NT2/D1 (cell line): ENCODE measurements around the gene MSX1.

Experiments
- DNase-seq: peaks from one replicate; pipeline ENCODE4 v3.0.0-alpha.2; 2011; ENCODE audit warnings: low read depth, low spot score
- H3K27me3 ChIP-seq: 2 replicates; pipeline ENCODE4 v1.6.0; 2011; ENCODE audit warnings: mild to moderate bottlenecking; ENCODE audit not compliant: insufficient read length, insufficient read depth
- H3K36me3 ChIP-seq: 2 replicates; pipeline ENCODE4 v1.6.1; 2011; ENCODE audit warnings: mild to moderate bottlenecking, low read length, mixed read lengths; ENCODE audit not compliant: insufficient read depth, insufficient read length
- H3K4me1 ChIP-seq: 2 replicates; pipeline ENCODE4 v1.5.1; 2011; ENCODE audit not compliant: insufficient read depth, insufficient read length
- H3K4me3 ChIP-seq: 2 replicates; pipeline ENCODE4 v1.5.1; 2011; ENCODE audit warnings: low read depth; ENCODE audit not compliant: insufficient read length
- H3K9ac ChIP-seq: 2 replicates; pipeline ENCODE4 v1.6.0; 2011; ENCODE audit warnings: low read depth; ENCODE audit not compliant: insufficient read length
- H3K9me3 ChIP-seq: 2 replicates; pipeline ENCODE4 v1.5.1; 2011; ENCODE audit warnings: mild to moderate bottlenecking, low read length; ENCODE audit not compliant: insufficient read depth
- SUZ12 ChIP-seq: IDR thresholded peaks from 2 replicates; pipeline ENCODE4 v1.6.1; 2011; ENCODE audit not compliant: insufficient read length, insufficient read depth; ENCODE audit errors: extremely low read depth
- YY1 ChIP-seq: IDR thresholded peaks from 2 replicates; pipeline ENCODE4 v1.6.1; 2011; ENCODE audit not compliant: insufficient read length, insufficient read depth
- ZNF274 ChIP-seq: IDR thresholded peaks from 2 replicates; pipeline ENCODE4 v1.6.1; 2011; ENCODE audit warnings: mild to moderate bottlenecking, low read depth, low read length

The MSX1 gene

DNA sequence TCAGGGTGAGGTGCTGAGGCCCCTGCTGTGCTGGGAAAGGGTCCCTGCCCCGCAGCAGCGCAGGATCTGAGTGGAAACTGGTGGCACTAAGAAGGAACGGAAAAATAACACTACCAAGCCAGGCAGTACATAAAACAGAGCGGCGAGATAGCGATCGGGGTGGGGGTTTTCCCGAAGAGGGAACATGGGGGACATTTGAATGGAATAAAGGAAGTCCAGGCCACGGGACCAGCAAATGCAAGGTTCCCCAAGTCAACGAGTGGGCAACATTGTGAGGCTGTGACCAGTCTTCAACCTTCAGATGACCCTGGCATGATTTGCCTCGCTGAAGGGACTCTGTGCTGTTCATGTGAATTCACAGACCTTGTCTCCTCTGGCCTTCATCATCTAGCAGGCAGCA is 13.7 kb downstream of the MSX1 start:
- peaks cover 91% of the 10 kb centered on the region for H3K27me3 ChIP-seq
- no peak for DNase-seq
- no peaks in the 10 kb centered on the region for H3K9me3 ChIP-seq
- H3K4me3 ChIP-seq, result no peak overlapping the region
- peaks cover 27% of the 10 kb centered on the region for H3K4me1 ChIP-seq
- TF ChIP-seq ZNF274 (no peak), SUZ12 (no peak), YY1 (no peak)
- no peaks in the 10 kb centered on the region for H3K36me3 ChIP-seq
- H3K9ac ChIP-seq, result no peak overlapping the region

DNA sequence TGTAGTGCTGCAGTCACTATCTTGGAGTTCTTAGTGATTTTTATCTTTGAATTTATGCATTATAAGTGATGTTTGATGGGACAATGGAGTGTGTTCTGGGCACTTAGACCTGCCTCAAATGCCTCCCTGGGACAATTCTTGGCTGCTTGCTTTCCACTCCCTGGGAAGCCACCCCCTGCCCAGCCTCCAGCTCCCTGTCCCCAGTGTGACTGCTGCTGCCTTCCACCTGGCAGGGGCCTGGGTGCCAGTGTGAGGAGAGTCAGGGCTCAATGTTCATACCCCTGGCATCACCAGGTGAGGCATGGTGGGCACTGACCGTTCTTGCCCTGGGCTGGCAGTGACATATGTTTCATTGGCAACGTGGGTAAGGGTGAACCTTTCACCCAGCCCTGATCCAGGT is 14.8 kb downstream of the MSX1 start:
- no peak overlapping the region for H3K4me3 ChIP-seq
- peaks cover 24% of the 10 kb centered on the region for H3K4me1 ChIP-seq
- TF ChIP-seq SUZ12 (no peak), YY1 (no peak), ZNF274 (no peak)
- H3K9me3 ChIP-seq, result no peaks in the 10 kb centered on the region
- DNase-seq, result no peak
- peaks cover 86% of the 10 kb centered on the region for H3K27me3 ChIP-seq
- no peak overlapping the region for H3K9ac ChIP-seq
- no peaks in the 10 kb centered on the region for H3K36me3 ChIP-seq

DNA sequence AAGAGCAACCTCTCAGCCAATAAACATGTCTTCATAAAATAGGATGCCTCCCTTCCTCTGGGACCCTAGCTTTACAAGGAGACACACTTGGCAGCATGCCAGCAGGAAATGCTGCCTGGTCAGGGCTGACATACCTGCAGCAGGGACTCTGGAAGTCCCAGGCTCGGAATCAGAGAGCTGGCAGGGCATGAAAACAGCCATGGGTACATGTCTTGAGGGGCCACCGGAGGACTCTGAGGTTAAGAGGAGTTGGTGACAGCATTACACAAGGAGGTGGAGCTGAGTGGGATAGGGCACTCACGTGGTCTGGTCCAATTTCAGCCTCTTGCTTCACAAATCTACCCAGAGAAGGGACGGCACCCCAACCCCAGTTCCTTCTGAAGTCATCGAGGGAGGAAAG is 15.7 kb downstream of the MSX1 start:
- Histone ChIP-seq H3K36me3 (no peaks in the 10 kb centered on the region), H3K9me3 (no peaks in the 10 kb centered on the region), H3K4me3 (no peak overlapping the region), H3K4me1 (peaks cover 16% of the 10 kb centered on the region), H3K9ac (no peak overlapping the region), H3K27me3 (peaks cover 83% of the 10 kb centered on the region)
- DNase-seq, result no peak
- TF ChIP-seq YY1 (no peak), SUZ12 (no peak), ZNF274 (no peak)

DNA sequence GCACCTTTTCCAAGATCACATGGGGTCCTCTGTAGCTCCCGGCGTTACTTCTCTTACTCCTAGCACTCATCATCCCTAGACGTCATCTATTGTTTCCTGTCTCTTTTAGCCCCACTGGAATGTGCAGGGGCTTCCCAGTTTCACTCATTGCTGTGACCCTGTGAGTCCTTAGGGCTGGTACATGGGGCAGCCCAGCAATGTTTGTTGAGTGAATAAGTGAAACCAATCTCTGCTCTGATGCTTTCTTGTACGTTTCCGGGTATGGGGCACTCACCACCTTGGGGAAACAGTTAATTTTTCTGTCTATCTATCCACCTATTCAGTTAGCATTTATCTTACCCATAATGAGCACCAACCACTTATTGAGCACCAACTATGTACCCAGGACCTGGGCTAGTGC is 16.1 kb downstream of the MSX1 start:
- no peak overlapping the region for H3K9ac ChIP-seq
- no peak overlapping the region for H3K4me3 ChIP-seq
- H3K9me3 ChIP-seq, result no peaks in the 10 kb centered on the region
- H3K27me3 ChIP-seq, result peaks cover 79% of the 10 kb centered on the region
- no peaks in the 10 kb centered on the region for H3K36me3 ChIP-seq
- TF ChIP-seq ZNF274 (no peak), SUZ12 (no peak), YY1 (no peak)
- H3K4me1 ChIP-seq, result peaks cover 16% of the 10 kb centered on the region
- no peak for DNase-seq

DNA sequence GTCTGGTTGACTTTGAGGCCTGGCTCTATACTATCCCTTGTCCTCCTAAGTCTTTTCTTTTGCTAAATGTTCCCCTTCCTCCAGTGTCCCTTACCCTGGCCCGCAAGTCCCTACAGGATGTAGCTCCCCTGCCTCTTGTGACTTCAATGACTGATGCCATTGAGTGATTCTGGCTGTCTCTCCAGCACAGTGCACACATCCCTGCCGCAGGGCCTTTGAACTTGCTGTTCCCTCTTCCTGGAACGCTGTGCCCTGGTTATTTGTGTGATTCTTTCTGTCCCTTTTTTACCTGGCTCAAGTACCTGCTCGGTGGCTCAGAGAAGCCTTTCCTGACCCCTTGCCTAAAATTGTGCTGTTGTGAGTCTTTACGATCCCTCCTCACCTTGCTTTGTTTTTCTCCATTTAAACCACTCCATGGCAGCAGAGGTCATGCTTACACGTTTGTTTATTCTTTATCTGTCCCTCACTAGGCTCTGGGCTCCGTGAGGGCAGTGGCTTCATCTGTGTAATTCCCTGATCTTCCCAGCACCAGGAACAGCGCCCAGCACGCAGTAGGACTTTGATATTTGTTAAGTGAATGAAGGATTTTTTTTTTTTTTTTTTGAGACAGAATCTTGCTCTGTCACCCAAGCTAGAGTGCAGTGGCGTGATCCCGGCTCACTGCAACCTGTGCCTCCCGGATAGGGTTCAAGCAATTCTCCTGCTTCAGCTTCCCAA is 17.6 kb downstream of the MSX1 start:
- Histone ChIP-seq H3K4me1 (peaks cover 4% of the 10 kb centered on the region), H3K4me3 (no peak overlapping the region), H3K9ac (no peak overlapping the region), H3K9me3 (no peaks in the 10 kb centered on the region), H3K27me3 (peaks cover 64% of the 10 kb centered on the region), H3K36me3 (no peaks in the 10 kb centered on the region)
- no peak for TF ChIP-seq ZNF274
- no peak for TF ChIP-seq SUZ12
- TF ChIP-seq YY1, result no peak
- no peak for DNase-seq

DNA sequence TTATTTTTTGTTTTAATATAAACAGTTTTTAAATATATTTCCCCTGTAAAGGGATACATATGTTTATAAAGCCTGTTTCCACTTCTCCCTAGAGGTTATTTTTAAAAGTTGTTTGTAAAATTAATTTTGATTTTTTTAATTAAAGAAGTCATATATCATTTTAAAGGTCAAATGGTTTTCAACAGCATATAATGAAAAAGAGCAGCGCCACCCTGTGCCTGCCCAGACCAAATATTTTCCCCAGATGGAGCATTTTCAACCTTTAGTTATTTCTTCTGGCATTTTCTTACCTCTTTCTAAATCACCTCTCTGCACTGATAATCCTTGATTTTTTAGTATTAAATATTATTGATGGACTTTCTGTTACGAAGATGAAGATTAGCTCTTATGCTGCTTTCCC is 21.0 kb downstream of the MSX1 start:
- no peaks in the 10 kb centered on the region for H3K36me3 ChIP-seq
- H3K27me3 ChIP-seq, result peaks cover 30% of the 10 kb centered on the region

DNA sequence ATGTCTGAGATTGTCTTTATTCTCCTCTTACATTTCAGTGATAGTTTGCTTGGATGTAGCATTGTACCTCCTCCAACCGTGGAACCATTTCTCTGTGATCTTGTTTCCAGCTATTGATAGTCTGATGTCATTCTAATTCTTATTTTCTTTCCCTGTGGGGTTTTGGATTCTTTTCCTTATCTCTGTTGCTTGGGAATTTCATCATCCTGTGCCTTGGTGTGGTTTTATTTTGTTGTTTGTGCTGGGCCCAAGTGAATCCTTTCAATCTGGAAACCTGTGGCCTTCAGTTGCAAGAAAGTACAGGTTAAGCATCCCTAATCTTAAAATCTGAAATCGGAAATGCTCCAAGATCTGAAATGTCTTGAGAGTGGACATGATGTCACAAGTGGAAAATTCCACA is 22.0 kb downstream of the MSX1 start:
- TF ChIP-seq SUZ12 (no peak), YY1 (no peak), ZNF274 (no peak)
- H3K4me3 ChIP-seq, result no peak overlapping the region
- H3K9ac ChIP-seq, result no peak overlapping the region
- no peaks in the 10 kb centered on the region for H3K36me3 ChIP-seq
- H3K27me3 ChIP-seq, result peaks cover 24% of the 10 kb centered on the region
- H3K4me1 ChIP-seq, result no peaks in the 10 kb centered on the region
- no peaks in the 10 kb centered on the region for H3K9me3 ChIP-seq
- no peak for DNase-seq

More for the DNA sequence above, 21.0 kb downstream of the MSX1 start:
- no peak overlapping the region for H3K9ac ChIP-seq
- DNase-seq, result no peak
- no peaks in the 10 kb centered on the region for H3K9me3 ChIP-seq
- no peak overlapping the region for H3K4me3 ChIP-seq
- H3K4me1 ChIP-seq, result no peaks in the 10 kb centered on the region
- no peak for TF ChIP-seq SUZ12
- TF ChIP-seq YY1, result no peak
- no peak for TF ChIP-seq ZNF274
